Vagina (tissue), 2 donors: ENCODE results near the gene AKAP8L. TPM values are rescaled to one million over a fixed set of nuclear protein-coding genes. Genes with fewer than 3 reads are reported as not detected.

Source experiments
- DNase-seq, 2 donors: peaks; one replicate each; pipeline ENCODE4 v3.0.0-alpha.2; 2017; ENCODE audit errors: extremely low spot score in 2 of 2
- H3K27ac ChIP-seq: fragments of 200-600 bp; sonication (generic); one replicate; pipeline ENCODE4 v1.5.1; 2019
- H3K27me3 ChIP-seq: fragments of 200-600 bp; sonication (generic); one replicate; pipeline ENCODE4 v1.5.1; 2019
- H3K36me3 ChIP-seq, 2 donors: fragments of 200-600 bp; sonication (generic); one replicate each; pipeline ENCODE4 v1.5.1; 2017 to 2019
- H3K4me1 ChIP-seq: fragments of 200-600 bp; sonication (generic); one replicate; pipeline ENCODE4 v1.5.1; 2019
- H3K4me3 ChIP-seq, 2 donors: fragments of 200-600 bp; sonication (generic); 1 replicate in 1 of 2; 2 replicates in 1 of 2; pipeline ENCODE4 v1.5.1; 2016 to 2019
- H3K9me3 ChIP-seq: fragments of 200-600 bp; sonication (generic); one replicate; pipeline ENCODE4 v1.5.1; 2019
- POLR2A ChIP-seq, 2 donors: fragments of 450-650 bp; IDR thresholded peaks; one replicate each; pipeline ENCODE4 v1.6.1; 2017; ENCODE audit warnings: antibody characterized with exemption in 2 of 2, mild to moderate bottlenecking in 2 of 2, moderate library complexity in 2 of 2
- POLR2AphosphoS5 ChIP-seq, 2 donors: sonication (generic); formaldehyde crosslinking; IDR thresholded peaks; one replicate each; pipeline ENCODE4 v1.9.0; 2017; ENCODE audit warnings: antibody characterized with exemption in 2 of 2, mild to moderate bottlenecking in 2 of 2, low read depth in 1 of 2; ENCODE audit not compliant: insufficient read depth in 1 of 2
- intact Hi-C: fragments of 100-400 bp; cut with DNase I; formaldehyde crosslinking; loops from one replicate; pipeline ENCODE4 v1.15.1; 2023
- total RNA-seq: library from RNA; depleted of rRNA; stranded (reverse); fragments of >200 nt; gene quantifications from one replicate; pipeline ENCODE4 v1.2.3, GENCODE V29; 2016
- TF ChIP-seq, protein P1 (sequence below), 3 experiments: fragments of 450-650 bp in 2 of 3; fragments of 200-600 bp in 1 of 3; sonication (generic) in 1 of 3; IDR thresholded peaks; one replicate each; pipeline ENCODE4 v1.5.1; 2017 to 2019; ENCODE audit warnings: antibody characterized with exemption in 3 of 3, mild to moderate bottlenecking in 2 of 3, moderate library complexity in 2 of 3

The AKAP8L gene
- total RNA-seq, 1 donor from 2014 or later, result 127 TPM

DNA sequence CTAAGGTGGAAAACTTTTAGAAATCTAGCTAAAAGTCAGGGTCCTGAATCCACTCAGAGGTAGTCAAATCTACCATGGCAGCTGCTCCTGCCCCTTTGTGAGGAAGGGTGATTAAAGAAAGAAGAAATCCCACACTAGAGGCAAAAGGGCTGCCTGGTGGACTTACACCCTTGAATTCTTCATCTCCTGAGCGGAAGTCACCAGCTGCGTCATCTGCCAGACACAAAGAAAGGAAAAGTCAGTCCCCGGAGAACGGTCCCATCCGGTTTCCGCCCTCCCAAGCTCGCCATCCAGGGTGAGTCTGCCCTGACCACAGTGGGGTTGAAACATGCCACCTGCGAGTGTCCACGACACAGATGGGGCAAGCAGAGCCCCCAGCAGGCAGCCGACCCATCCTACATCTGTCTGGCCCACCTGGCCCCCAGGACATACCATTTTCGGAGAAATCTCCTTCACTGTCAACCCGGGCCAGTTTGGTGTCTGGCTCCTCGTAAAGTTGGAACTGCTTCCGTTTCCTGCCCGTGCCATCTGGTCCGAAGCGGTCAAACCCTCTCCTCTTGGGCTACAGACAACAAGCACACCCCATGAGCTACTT is 46.9 kb downstream of the AKAP8L start:
- H3K4me3 ChIP-seq, result no peak overlapping the region
- H3K27ac ChIP-seq, result no peak overlapping the region
- no peaks in the 10 kb centered on the region for H3K9me3 ChIP-seq
- H3K27me3 ChIP-seq, result no peaks in the 10 kb centered on the region
- intact Hi-C loops, result no loop called here
- peaks cover 35% of the 10 kb centered on the region for H3K4me1 ChIP-seq
- DNase-seq, result no peak
- peaks cover 0 to 64% of the 10 kb centered on the region in 2 donors for H3K36me3 ChIP-seq
- TF ChIP-seq POLR2A (IDR thresholded peaks at IDR 0.05) (no peak), POLR2AphosphoS5 (IDR thresholded peaks at IDR 0.05; ENCODE audit: insufficient read depth in 1 of 2, low read depth in 1 of 2) (no peak)
- TF ChIP-seq, protein P1, sequence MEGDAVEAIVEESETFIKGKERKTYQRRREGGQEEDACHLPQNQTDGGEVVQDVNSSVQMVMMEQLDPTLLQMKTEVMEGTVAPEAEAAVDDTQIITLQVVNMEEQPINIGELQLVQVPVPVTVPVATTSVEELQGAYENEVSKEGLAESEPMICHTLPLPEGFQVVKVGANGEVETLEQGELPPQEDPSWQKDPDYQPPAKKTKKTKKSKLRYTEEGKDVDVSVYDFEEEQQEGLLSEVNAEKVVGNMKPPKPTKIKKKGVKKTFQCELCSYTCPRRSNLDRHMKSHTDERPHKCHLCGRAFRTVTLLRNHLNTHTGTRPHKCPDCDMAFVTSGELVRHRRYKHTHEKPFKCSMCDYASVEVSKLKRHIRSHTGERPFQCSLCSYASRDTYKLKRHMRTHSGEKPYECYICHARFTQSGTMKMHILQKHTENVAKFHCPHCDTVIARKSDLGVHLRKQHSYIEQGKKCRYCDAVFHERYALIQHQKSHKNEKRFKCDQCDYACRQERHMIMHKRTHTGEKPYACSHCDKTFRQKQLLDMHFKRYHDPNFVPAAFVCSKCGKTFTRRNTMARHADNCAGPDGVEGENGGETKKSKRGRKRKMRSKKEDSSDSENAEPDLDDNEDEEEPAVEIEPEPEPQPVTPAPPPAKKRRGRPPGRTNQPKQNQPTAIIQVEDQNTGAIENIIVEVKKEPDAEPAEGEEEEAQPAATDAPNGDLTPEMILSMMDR (IDR thresholded peaks at IDR 0.05), result no peak

DNA sequence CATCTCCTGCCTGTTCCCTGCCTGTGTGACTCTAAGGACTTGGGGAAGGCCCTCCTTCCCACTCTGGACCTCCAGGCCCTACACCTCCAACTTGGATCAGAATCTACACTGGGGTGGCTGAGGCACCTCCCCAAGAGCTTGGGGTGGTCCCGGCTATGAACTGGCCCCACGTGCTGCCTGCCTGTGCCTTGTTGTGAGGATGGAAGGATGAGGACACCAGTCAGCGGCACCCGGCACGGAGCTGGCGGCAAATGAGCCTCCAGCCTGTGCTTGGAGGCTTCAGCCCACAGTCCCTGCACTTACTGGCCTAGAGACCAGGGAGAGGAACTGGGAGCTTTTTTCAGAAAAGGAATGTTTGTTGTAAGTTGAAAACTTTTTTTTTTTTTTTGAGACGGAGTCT is 47.7 kb downstream of the AKAP8L start:
- H3K36me3 ChIP-seq, result peaks cover 0 to 72% of the 10 kb centered on the region in 2 donors
- no peak for DNase-seq
- no peaks in the 10 kb centered on the region for H3K27me3 ChIP-seq
- no peak overlapping the region for H3K27ac ChIP-seq
- H3K4me3 ChIP-seq, result no peak overlapping the region
- intact Hi-C loops, result no loop called here
- TF ChIP-seq POLR2A (IDR thresholded peaks at IDR 0.05) (no peak), POLR2AphosphoS5 (IDR thresholded peaks at IDR 0.05; ENCODE audit: insufficient read depth in 1 of 2, low read depth in 1 of 2) (no peak)
- TF ChIP-seq, protein P1 (IDR thresholded peaks at IDR 0.05), result no peak
- H3K9me3 ChIP-seq, result no peaks in the 10 kb centered on the region
- H3K4me1 ChIP-seq, result peaks cover 28% of the 10 kb centered on the region

DNA sequence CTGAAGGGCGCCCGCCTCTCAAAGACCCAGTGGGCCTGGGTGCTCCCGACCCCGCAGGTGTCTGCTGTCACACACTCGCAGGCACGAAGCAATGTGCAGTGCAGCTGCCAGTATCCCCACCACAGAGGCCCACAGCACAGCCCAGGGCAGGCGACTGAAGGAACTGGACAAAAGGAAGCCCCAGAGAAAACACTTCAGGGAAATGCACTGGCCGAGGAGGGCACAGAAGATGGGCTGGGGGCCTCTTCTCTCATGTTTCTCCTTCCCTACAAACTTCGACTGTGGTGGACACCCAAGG is 49.2 kb downstream of the AKAP8L start:
- Histone ChIP-seq H3K27ac (no peak overlapping the region), H3K9me3 (no peaks in the 10 kb centered on the region), H3K4me3 (no peak overlapping the region), H3K36me3 (peaks cover 0 to 88% of the 10 kb centered on the region in 2 donors), H3K4me1 (peaks cover 12% of the 10 kb centered on the region), H3K27me3 (no peaks in the 10 kb centered on the region)
- no peak for DNase-seq
- TF ChIP-seq POLR2A (IDR thresholded peaks at IDR 0.05) (no peak), POLR2AphosphoS5 (IDR thresholded peaks at IDR 0.05; ENCODE audit: insufficient read depth in 1 of 2, low read depth in 1 of 2) (no peak)
- TF ChIP-seq, protein P1 (IDR thresholded peaks at IDR 0.05), result no peak
- intact Hi-C loops, result no loop called here

DNA sequence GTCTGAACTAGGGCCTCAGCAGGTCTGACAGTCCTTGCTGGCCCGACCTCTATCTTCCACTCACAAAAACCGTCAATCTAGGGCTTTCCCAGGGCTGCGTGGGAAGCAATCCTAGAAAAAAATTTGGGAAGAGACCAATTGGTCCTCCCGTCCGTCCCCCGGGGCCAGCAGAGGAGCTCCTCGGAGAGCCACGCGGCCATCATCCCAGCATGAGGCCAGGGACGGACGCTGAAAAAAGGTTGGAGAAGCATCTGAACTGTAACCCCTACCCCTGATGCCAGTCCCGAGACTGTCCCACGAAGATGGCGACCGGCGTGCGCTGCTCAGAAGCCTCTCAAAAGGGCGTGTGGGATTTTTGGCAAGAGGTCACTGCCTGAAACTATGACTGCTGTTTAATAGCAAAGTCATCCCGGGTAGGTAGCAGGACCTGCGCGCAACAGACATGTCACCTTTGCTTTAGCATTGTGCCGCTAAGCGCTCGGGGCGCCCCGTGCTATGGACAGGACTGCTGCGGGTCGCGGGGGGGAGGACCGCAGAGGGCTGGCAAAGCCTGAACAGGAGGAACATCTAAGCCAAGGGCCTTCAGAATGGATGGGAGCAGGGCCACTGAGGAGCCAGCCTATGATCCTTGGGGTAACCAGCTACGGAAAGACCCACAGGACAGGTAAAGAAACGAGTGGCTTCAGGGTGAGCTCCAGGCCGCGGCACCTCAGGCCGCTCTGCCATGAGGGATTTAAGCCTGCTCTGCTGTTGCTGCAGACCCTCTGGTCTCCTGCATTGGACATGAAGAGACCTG is 49.8 kb downstream of the AKAP8L start:
- intact Hi-C loops, result no loop called here
- Histone ChIP-seq H3K9me3 (no peaks in the 10 kb centered on the region), H3K27ac (no peak overlapping the region), H3K4me1 (peaks cover 6% of the 10 kb centered on the region), H3K36me3 (peaks cover 0 to 92% of the 10 kb centered on the region in 2 donors), H3K4me3 (no peak overlapping the region), H3K27me3 (no peaks in the 10 kb centered on the region)
- TF ChIP-seq POLR2A (IDR thresholded peaks at IDR 0.05), result no peak
- TF ChIP-seq, protein P1 (IDR thresholded peaks at IDR 0.05), result no peak
- TF ChIP-seq POLR2AphosphoS5 (IDR thresholded peaks at IDR 0.05; ENCODE audit: insufficient read depth in 1 of 2, low read depth in 1 of 2), result no peak
- no peak for DNase-seq

DNA sequence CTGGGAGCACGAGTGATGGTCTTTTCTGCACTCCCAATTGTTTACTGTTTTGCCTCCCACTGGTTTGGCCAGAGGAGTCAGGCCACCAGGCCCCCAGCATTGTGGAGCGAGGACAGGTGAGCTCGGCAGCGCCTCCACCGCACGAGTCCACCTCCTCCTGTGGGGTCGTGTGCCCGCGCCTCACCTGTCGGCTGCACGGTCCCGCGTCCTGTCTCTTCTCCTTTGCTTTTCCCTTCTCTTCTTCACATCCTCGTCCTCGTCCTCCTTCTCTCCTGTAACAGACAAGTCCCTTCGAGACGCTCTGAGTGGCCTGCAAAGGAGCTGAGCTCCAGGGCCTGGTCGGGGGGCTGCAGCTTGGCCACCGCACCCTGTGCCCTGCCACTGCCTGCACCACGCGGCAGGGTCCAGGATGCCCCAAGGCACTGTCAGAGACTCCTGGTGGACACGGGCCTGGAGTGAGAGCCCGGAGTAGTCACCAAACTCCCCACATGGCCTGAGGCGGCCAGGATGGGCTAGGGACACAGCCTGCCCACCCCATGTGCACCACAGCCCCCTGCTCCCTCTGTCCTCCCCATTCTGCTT is 50.6 kb downstream of the AKAP8L start:
- intact Hi-C loops, result no loop called here

More for the DNA sequence above, 50.6 kb downstream of the AKAP8L start:
- TF ChIP-seq, protein P1 (IDR thresholded peaks at IDR 0.05), result no peak
- TF ChIP-seq POLR2AphosphoS5 (IDR thresholded peaks at IDR 0.05; ENCODE audit: insufficient read depth in 1 of 2, low read depth in 1 of 2) (no peak), POLR2A (IDR thresholded peaks at IDR 0.05) (no peak)
- no peak for DNase-seq
- Histone ChIP-seq H3K9me3 (no peaks in the 10 kb centered on the region), H3K36me3 (peaks cover 0 to 88% of the 10 kb centered on the region in 2 donors), H3K4me3 (no peak overlapping the region), H3K27ac (no peak overlapping the region), H3K27me3 (no peaks in the 10 kb centered on the region), H3K4me1 (no peaks in the 10 kb centered on the region)
